Measurements from ENCODE around the gene GRM1. TPM values are rescaled to one million over a fixed set of nuclear protein-coding genes. Genes with fewer than 3 reads are reported as not detected.

GRM1 gene
- total and polyA plus RNA-seq, 2 donors (not counting 1 experiment from before 2014, with no cell fraction given): not detected

- DNase-seq (no peak), ATAC-seq (ENCODE audit: low read depth) (no peak)
- no peaks in the 10 kb centered on the region for H4K20me1 ChIP-seq (ENCODE audit: control insufficient read depth, insufficient read depth, low read length, poor library complexity, severe bottlenecking)
- ChIA-PET POLR2A (no interaction called here), CTCF (no interaction called here)
- intact Hi-C loops (cut with micrococcal nuclease): no loop called here
- no peaks in the 10 kb centered on the region for H3K79me2 ChIP-seq (ENCODE audit: control insufficient read depth, insufficient read depth, low read length)
- H3K27ac Mint-ChIP-seq: no peak overlapping the region
- H3K4me2 ChIP-seq (replicated peaks; ENCODE audit: low read depth, low read length, poor library complexity, severe bottlenecking): no peak overlapping the region
- no peaks in the 10 kb centered on the region for H3K36me3 ChIP-seq (replicated peaks in 1 of 2; ENCODE audit: control extremely low read depth in 1 of 2, control insufficient read depth in 1 of 2, extremely low read depth in 1 of 2, insufficient read depth in 2 of 2, low read length in 1 of 2)
- H3K4me3 ChIP-seq (ENCODE audit: control extremely low read depth in 1 of 5, extremely low read depth in 1 of 5, insufficient read depth in 1 of 5, low read depth in 2 of 5, low read length in 4 of 5): no peak overlapping the region
- H3K9me3 ChIP-seq (ENCODE audit: control extremely low read depth in 1 of 3, control insufficient read depth in 2 of 3, insufficient read depth in 1 of 3, low read length in 2 of 3): no peaks in the 10 kb centered on the region
- no peaks in the 10 kb centered on the region for H3K27me3 ChIP-seq (replicated peaks in 1 of 4; ENCODE audit: control extremely low read depth in 1 of 4, control insufficient read depth in 3 of 4, insufficient read depth in 4 of 4, low read length in 3 of 4)
- H3K4me3 Mint-ChIP-seq: no peak overlapping the region
- H3K9me3 Mint-ChIP-seq (ENCODE audit: insufficient read depth): no peaks in the 10 kb centered on the region
- H3K9ac ChIP-seq (ENCODE audit: low read length): no peak overlapping the region
- no peaks in the 10 kb centered on the region for H3K27me3 Mint-ChIP-seq
- no peaks in the 10 kb centered on the region for H3K4me1 ChIP-seq (ENCODE audit: control insufficient read depth in 2 of 2, insufficient read depth in 2 of 2, low read length in 2 of 2)
- TF ChIP-seq EZH2 (IDR thresholded peaks at IDR 0.05; ENCODE audit: borderline replicate concordance, insufficient read depth, low read depth, low read length, poor library complexity, severe bottlenecking): no peak
- TF ChIP-seq CTCF (IDR thresholded peaks at IDR 0.05): no peak
- no peak overlapping the region for H2AFZ ChIP-seq (ENCODE audit: insufficient read depth, low read depth, low read length, poor library complexity, severe bottlenecking)
- H3K4me1 Mint-ChIP-seq: no peaks in the 10 kb centered on the region
- no peak overlapping the region for H3K27ac ChIP-seq (ENCODE audit: low read length in 2 of 2)
- 83% methylated on average over 1 of the region's 3 CpGs for WGBS (ENCODE audit: insufficient coverage)
These were observed 162.3 kb downstream of the GRM1 start for GRCh38 chr6:146191166-146191565.

- no peaks in the 10 kb centered on the region for H3K36me3 ChIP-seq (replicated peaks in 1 of 2; ENCODE audit: control extremely low read depth in 1 of 2, control insufficient read depth in 1 of 2, extremely low read depth in 1 of 2, insufficient read depth in 2 of 2, low read length in 1 of 2)
- TF ChIP-seq CTCF (IDR thresholded peaks at IDR 0.05): no peak
- TF ChIP-seq EZH2 (IDR thresholded peaks at IDR 0.05; ENCODE audit: borderline replicate concordance, insufficient read depth, low read depth, low read length, poor library complexity, severe bottlenecking): no peak
- no peak overlapping the region for H3K4me2 ChIP-seq (replicated peaks; ENCODE audit: low read depth, low read length, poor library complexity, severe bottlenecking)
- DNase-seq (no peak), ATAC-seq (ENCODE audit: low read depth) (no peak)
- H3K27ac Mint-ChIP-seq: no peak overlapping the region
- H3K9ac ChIP-seq (ENCODE audit: low read length): no peak overlapping the region
- H3K9me3 Mint-ChIP-seq (ENCODE audit: insufficient read depth): no peaks in the 10 kb centered on the region
- intact Hi-C loops (cut with micrococcal nuclease): no loop called here
- no peaks in the 10 kb centered on the region for H3K27me3 ChIP-seq (replicated peaks in 1 of 4; ENCODE audit: control extremely low read depth in 1 of 4, control insufficient read depth in 3 of 4, insufficient read depth in 4 of 4, low read length in 3 of 4)
- no peaks in the 10 kb centered on the region for H3K27me3 Mint-ChIP-seq
- ChIA-PET POLR2A (no interaction called here), CTCF (no interaction called here)
- H2AFZ ChIP-seq (ENCODE audit: insufficient read depth, low read depth, low read length, poor library complexity, severe bottlenecking): no peak overlapping the region
- H3K4me3 ChIP-seq (ENCODE audit: control extremely low read depth in 1 of 5, extremely low read depth in 1 of 5, insufficient read depth in 1 of 5, low read depth in 2 of 5, low read length in 4 of 5): no peak overlapping the region
- no peaks in the 10 kb centered on the region for H4K20me1 ChIP-seq (ENCODE audit: control insufficient read depth, insufficient read depth, low read length, poor library complexity, severe bottlenecking)
- no peaks in the 10 kb centered on the region for H3K9me3 ChIP-seq (ENCODE audit: control extremely low read depth in 1 of 3, control insufficient read depth in 2 of 3, insufficient read depth in 1 of 3, low read length in 2 of 3)
- no peak overlapping the region for H3K27ac ChIP-seq (ENCODE audit: low read length in 2 of 2)
- no peaks in the 10 kb centered on the region for H3K4me1 Mint-ChIP-seq
- no peak overlapping the region for H3K4me3 Mint-ChIP-seq
- H3K79me2 ChIP-seq (ENCODE audit: control insufficient read depth, insufficient read depth, low read length): no peaks in the 10 kb centered on the region
- WGBS (ENCODE audit: insufficient coverage): no CpG with 5 or more reads among the region's 2 CpGs
- H3K4me1 ChIP-seq (ENCODE audit: control insufficient read depth in 2 of 2, insufficient read depth in 2 of 2, low read length in 2 of 2): no peaks in the 10 kb centered on the region
These were observed 162.8 kb downstream of the GRM1 start for GRCh38 chr6:146191612-146192011.

All from B cell (primary cell).